K562 (cell line): ENCODE data around the gene TUT4. TPM values are rescaled to one million over a fixed set of nuclear protein-coding genes. Genes with fewer than 3 reads are reported as not detected.

ENCODE experiments used
- ARID2 ChIP-seq: fragments of 450-650 bp; IDR thresholded peaks from 2 replicates; pipeline ENCODE4 v1.6.1; 2017; ENCODE audit warnings: antibody characterized with exemption, mild to moderate bottlenecking
- C11orf30 ChIP-seq: fragments of 450-650 bp; IDR thresholded peaks from 2 replicates; pipeline ENCODE4 v1.6.1; 2016; ENCODE audit warnings: low read depth, mild to moderate bottlenecking
- CBFA2T2 ChIP-seq: fragments of 450-650 bp; conservative IDR thresholded peaks from 2 replicates; pipeline ENCODE4 v1.6.1; 2017; ENCODE audit warnings: mild to moderate bottlenecking
- CBFB ChIP-seq: sonication (generic); formaldehyde crosslinking; IDR thresholded peaks from 2 replicates; pipeline ENCODE4 v1.4.0; 2020; ENCODE audit warnings: mild to moderate bottlenecking, missing genetic modification reagents
- CBX8 ChIP-seq: fragments of 200-600 bp; sonication (generic); IDR thresholded peaks from 2 replicates; pipeline ENCODE4 v1.6.1; 2012; ENCODE audit warnings: borderline replicate concordance, mixed run types, low read depth, mild to moderate bottlenecking, moderate library complexity, mixed read lengths, low read length, control low read depth, inconsistent platforms; ENCODE audit not compliant: poor library complexity, severe bottlenecking; ENCODE audit errors: extremely low read depth
- CHD4 ChIP-seq: fragments of 200-600 bp; sonication (generic); IDR thresholded peaks from 3 replicates; pipeline ENCODE4 v1.6.1; 2012; ENCODE audit warnings: low read depth, mild to moderate bottlenecking, mixed read lengths, low read length, inconsistent platforms; ENCODE audit not compliant: insufficient read depth, insufficient replicate concordance, poor library complexity, severe bottlenecking
- GATA2 ChIP-seq: sonication (generic); formaldehyde crosslinking; IDR thresholded peaks from 2 replicates; pipeline ENCODE4 v1.4.0; 2020; ENCODE audit warnings: mild to moderate bottlenecking, missing genetic modification reagents
- MEIS2 ChIP-seq: fragments of 450-650 bp; IDR thresholded peaks from 2 replicates; pipeline ENCODE4 v1.6.1; 2014; ENCODE audit warnings: mild to moderate bottlenecking; ENCODE audit not compliant: partially characterized antibody
- POLR2A ChIP-seq: fragments of 450-650 bp; conservative IDR thresholded peaks from 2 replicates; pipeline ENCODE4 v1.6.1; 2016
- RAD21 ChIP-seq, 2 experiments: fragments of 250-450 bp in 1 of 2; fragments of 450-650 bp in 1 of 2; sonication (Bioruptor Pico) in 1 of 2; formaldehyde crosslinking in 1 of 2; IDR thresholded peaks in 1 of 2; conservative IDR thresholded peaks in 1 of 2; 2 replicates each; pipeline versions ENCODE4 v1.4.0 to v1.8.0; 2020 to 2022; ENCODE audit warnings: mild to moderate bottlenecking in 2 of 2, moderate library complexity in 1 of 2
- SPI1 ChIP-seq: IDR thresholded peaks from 2 replicates; pipeline ENCODE4 v1.6.1; 2011; ENCODE audit warnings: low read depth, low read length, control low read depth, borderline replicate concordance
- SRSF3 ChIP-seq: fragments of 200-400 bp; formaldehyde crosslinking; IDR thresholded peaks from 2 replicates; pipeline ENCODE4 v1.6.1; 2016; ENCODE audit warnings: mild to moderate bottlenecking, low read length, moderate library complexity; ENCODE audit not compliant: insufficient read depth
- ZNF316 ChIP-seq: fragments of 450-650 bp; IDR thresholded peaks from 2 replicates; pipeline ENCODE4 v1.6.1; 2016
- ZNF395 ChIP-seq: fragments of 200-800 bp; sonication (Bioruptor generic); IDR thresholded peaks from 2 replicates; pipeline ENCODE4 v1.6.1; 2017; ENCODE audit warnings: missing genetic modification characterization, missing compliant biosample characterization
- ZNF583 ChIP-seq: fragments of 250-450 bp; sonication (Bioruptor Pico); IDR thresholded peaks from 2 replicates; pipeline ENCODE4 v1.4.0; 2020
- polyA plus RNA-seq, 8 experiments: library from polyadenylated mRNA; depleted of rRNA in 4 of 8; stranded (reverse) in 5 of 8; unstranded in 3 of 8; fragments of >200 nt; fragmentation: Nextera tagmentation in 2 of 8; fragmentation: Illumina TruSeq in 1 of 8; extraction: Ambion mirVana in 2 of 8; extraction: Trizol in 1 of 8; gene quantifications; 2 replicates each; pipeline versions ENCODE4 v1.2.1 to v1.2.3, GENCODE V29; 2011 to 2014; ENCODE audit warnings: inconsistent platforms in 1 of 8, missing spikeins in 1 of 8
- total RNA-seq, 7 experiments: library from RNA; depleted of rRNA in 6 of 7; stranded (reverse); fragments of >200 nt in 6 of 7; fragmentation: Illumina TruSeq in 2 of 7; extraction: Trizol in 2 of 7; gene quantifications; 2 replicates each; pipeline versions ENCODE4 v1.2.1 to v1.2.3, GENCODE V29; 2011 to 2021; ENCODE audit warnings: low replicate concordance in 1 of 7
- TF ChIP-seq, protein P1 (sequence below): sonication (generic); formaldehyde crosslinking; IDR thresholded peaks from 2 replicates; pipeline ENCODE4 v1.8.1; 2022; ENCODE audit warnings: missing genetic modification reagents
- TF ChIP-seq, protein P2 (sequence below): sonication (generic); formaldehyde crosslinking; IDR thresholded peaks from 2 replicates; pipeline ENCODE4 v1.9.0; 2022; ENCODE audit warnings: mild to moderate bottlenecking, missing genetic modification reagents
- TF ChIP-seq, protein P3 (sequence below), 2 experiments: fragments of 450-650 bp; IDR thresholded peaks; 2 replicates each; pipeline ENCODE4 v1.6.1; 2018; ENCODE audit warnings: mild to moderate bottlenecking in 2 of 2, low read depth in 1 of 2; ENCODE audit not compliant: partially characterized antibody in 2 of 2
- TF ChIP-seq, protein P4 (sequence below): sonication (generic); IDR thresholded peaks from 2 replicates; pipeline ENCODE4 v1.6.1; 2016

Gene TUT4
- total and polyA plus RNA-seq, 9 of the 15 experiments (the other 6 are each of a cell fraction or from before 2014, with no cell fraction given) = 15.8 to 53.5 (median 36.7) TPM

GRCh38 chr1:52424231-52424636, 128.7 kb downstream of the TUT4 start (continued):
- TF ChIP-seq, protein P1, sequence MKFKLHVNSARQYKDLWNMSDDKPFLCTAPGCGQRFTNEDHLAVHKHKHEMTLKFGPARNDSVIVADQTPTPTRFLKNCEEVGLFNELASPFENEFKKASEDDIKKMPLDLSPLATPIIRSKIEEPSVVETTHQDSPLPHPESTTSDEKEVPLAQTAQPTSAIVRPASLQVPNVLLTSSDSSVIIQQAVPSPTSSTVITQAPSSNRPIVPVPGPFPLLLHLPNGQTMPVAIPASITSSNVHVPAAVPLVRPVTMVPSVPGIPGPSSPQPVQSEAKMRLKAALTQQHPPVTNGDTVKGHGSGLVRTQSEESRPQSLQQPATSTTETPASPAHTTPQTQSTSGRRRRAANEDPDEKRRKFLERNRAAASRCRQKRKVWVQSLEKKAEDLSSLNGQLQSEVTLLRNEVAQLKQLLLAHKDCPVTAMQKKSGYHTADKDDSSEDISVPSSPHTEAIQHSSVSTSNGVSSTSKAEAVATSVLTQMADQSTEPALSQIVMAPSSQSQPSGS (CRISPR knock-in tag) = no peak
- 0 out of 2 replicates have a peak, but pooled peaks have one; percentile 18 for TF ChIP-seq ZNF395 (CRISPR knock-in tag)
- peak; percentile 95 for TF ChIP-seq SPI1
- no peak for TF ChIP-seq CHD4
- TF ChIP-seq, protein P2, sequence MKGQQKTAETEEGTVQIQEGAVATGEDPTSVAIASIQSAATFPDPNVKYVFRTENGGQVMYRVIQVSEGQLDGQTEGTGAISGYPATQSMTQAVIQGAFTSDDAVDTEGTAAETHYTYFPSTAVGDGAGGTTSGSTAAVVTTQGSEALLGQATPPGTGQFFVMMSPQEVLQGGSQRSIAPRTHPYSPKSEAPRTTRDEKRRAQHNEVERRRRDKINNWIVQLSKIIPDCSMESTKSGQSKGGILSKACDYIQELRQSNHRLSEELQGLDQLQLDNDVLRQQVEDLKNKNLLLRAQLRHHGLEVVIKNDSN (CRISPR knock-in tag) = no peak
- no peak for TF ChIP-seq ARID2
- TF ChIP-seq ZNF583 (CRISPR knock-in tag) = no peak
- TF ChIP-seq C11orf30 = peak; percentile 52; the same call in 1 of the 2 replicates
- TF ChIP-seq, protein P3, sequence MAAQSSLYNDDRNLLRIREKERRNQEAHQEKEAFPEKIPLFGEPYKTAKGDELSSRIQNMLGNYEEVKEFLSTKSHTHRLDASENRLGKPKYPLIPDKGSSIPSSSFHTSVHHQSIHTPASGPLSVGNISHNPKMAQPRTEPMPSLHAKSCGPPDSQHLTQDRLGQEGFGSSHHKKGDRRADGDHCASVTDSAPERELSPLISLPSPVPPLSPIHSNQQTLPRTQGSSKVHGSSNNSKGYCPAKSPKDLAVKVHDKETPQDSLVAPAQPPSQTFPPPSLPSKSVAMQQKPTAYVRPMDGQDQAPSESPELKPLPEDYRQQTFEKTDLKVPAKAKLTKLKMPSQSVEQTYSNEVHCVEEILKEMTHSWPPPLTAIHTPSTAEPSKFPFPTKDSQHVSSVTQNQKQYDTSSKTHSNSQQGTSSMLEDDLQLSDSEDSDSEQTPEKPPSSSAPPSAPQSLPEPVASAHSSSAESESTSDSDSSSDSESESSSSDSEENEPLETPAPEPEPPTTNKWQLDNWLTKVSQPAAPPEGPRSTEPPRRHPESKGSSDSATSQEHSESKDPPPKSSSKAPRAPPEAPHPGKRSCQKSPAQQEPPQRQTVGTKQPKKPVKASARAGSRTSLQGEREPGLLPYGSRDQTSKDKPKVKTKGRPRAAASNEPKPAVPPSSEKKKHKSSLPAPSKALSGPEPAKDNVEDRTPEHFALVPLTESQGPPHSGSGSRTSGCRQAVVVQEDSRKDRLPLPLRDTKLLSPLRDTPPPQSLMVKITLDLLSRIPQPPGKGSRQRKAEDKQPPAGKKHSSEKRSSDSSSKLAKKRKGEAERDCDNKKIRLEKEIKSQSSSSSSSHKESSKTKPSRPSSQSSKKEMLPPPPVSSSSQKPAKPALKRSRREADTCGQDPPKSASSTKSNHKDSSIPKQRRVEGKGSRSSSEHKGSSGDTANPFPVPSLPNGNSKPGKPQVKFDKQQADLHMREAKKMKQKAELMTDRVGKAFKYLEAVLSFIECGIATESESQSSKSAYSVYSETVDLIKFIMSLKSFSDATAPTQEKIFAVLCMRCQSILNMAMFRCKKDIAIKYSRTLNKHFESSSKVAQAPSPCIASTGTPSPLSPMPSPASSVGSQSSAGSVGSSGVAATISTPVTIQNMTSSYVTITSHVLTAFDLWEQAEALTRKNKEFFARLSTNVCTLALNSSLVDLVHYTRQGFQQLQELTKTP (IDR thresholded peaks at IDR 0.05; ENCODE audit: low read depth in 1 of 2, partially characterized antibody in 2 of 2) = peak in 1 of 2 experiments; percentile 27
- TF ChIP-seq MEIS2 = no peak
- no peak for TF ChIP-seq SRSF3
- TF ChIP-seq CBFA2T2 = no peak
- TF ChIP-seq GATA2 (CRISPR knock-in tag) = peak; percentile 43; the same call in 1 of the 2 replicates
- TF ChIP-seq, protein P4, sequence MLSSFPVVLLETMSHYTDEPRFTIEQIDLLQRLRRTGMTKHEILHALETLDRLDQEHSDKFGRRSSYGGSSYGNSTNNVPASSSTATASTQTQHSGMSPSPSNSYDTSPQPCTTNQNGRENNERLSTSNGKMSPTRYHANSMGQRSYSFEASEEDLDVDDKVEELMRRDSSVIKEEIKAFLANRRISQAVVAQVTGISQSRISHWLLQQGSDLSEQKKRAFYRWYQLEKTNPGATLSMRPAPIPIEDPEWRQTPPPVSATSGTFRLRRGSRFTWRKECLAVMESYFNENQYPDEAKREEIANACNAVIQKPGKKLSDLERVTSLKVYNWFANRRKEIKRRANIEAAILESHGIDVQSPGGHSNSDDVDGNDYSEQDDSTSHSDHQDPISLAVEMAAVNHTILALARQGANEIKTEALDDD = peak; percentile 97
- TF ChIP-seq CBX8 = no peak
- TF ChIP-seq ZNF316 = peak; percentile 50
- no peak for TF ChIP-seq CBFB (CRISPR knock-in tag)
- no peak for TF ChIP-seq POLR2A
- TF ChIP-seq RAD21 (CRISPR knock-in tag; conservative IDR thresholded peaks at IDR 0.05 in 1 of 2, IDR thresholded peaks at IDR 0.05 in 1 of 2) = 0 out of 4 replicates have a peak, but pooled peaks of 1 of the 2 experiments have one; percentile 15
